Type B pancreatic cell (in vitro differentiated cells): ENCODE measurements around the gene PLEKHH2. TPM values are rescaled to one million over a fixed set of nuclear protein-coding genes. Genes with fewer than 3 reads are reported as not detected.

ENCODE experiments used
- DNase-seq: peaks from one replicate; pipeline ENCODE4 v3.0.0; 2021; ENCODE audit warnings: mixed read lengths; ENCODE audit not compliant: unreplicated experiment; ENCODE audit errors: extremely low spot score
- H3K27ac Mint-ChIP-seq: 2 replicates; pipeline ENCODE4 v1.8.0; 2021; ENCODE audit warnings: mild to moderate bottlenecking, mixed read lengths
- H3K27me3 Mint-ChIP-seq: 2 replicates; pipeline ENCODE4 v1.8.0; 2021; ENCODE audit warnings: mixed read lengths
- H3K36me3 Mint-ChIP-seq: 2 replicates; pipeline ENCODE4 v1.8.0; 2021; ENCODE audit warnings: mixed read lengths
- H3K4me1 Mint-ChIP-seq: one replicate; pipeline ENCODE4 v1.8.0; 2021; ENCODE audit warnings: mixed read lengths; ENCODE audit not compliant: unreplicated experiment
- H3K4me3 Mint-ChIP-seq: 2 replicates; pipeline ENCODE4 v1.8.0; 2021; ENCODE audit warnings: mild to moderate bottlenecking, mixed read lengths
- H3K9me3 Mint-ChIP-seq: 2 replicates; pipeline ENCODE4 v1.8.0; 2021; ENCODE audit warnings: mixed read lengths
- CTCF ChIP-seq: fragments of 200-600 bp; sonication (generic); conservative IDR thresholded peaks from 2 replicates; pipeline ENCODE4 v1.5.0; 2021; ENCODE audit warnings: antibody characterized with exemption, mild to moderate bottlenecking
- total RNA-seq: library from RNA; stranded (reverse); gene quantifications from 2 replicates; pipeline ENCODE4 v1.2.1, GENCODE V29; 2021; ENCODE audit warnings: low replicate concordance

PLEKHH2 gene
- total RNA-seq, 1 donor from 2014 or later = 3.5 TPM

GRCh38 chr2:43737855-43738254 is 100.8 kb downstream of the PLEKHH2 start:
- DNase-seq = no peak
- no peaks in the 10 kb centered on the region for H3K36me3 Mint-ChIP-seq
- no peak overlapping the region for H3K4me3 Mint-ChIP-seq
- peaks cover 4% of the 10 kb centered on the region for H3K27me3 Mint-ChIP-seq
- H3K9me3 Mint-ChIP-seq = no peaks in the 10 kb centered on the region
- no peak overlapping the region for H3K27ac Mint-ChIP-seq
- no peak for TF ChIP-seq CTCF
- H3K4me1 Mint-ChIP-seq = no peaks in the 10 kb centered on the region

GRCh38 chr2:43738257-43738656 is 101.2 kb downstream of the PLEKHH2 start:
- Mint-ChIP-seq H3K4me1 (no peaks in the 10 kb centered on the region), H3K4me3 (no peak overlapping the region), H3K27me3 (peaks cover 4% of the 10 kb centered on the region), H3K27ac (no peak overlapping the region), H3K36me3 (no peaks in the 10 kb centered on the region), H3K9me3 (no peaks in the 10 kb centered on the region)
- DNase-seq = no peak
- TF ChIP-seq CTCF = no peak

- no peaks in the 10 kb centered on the region for H3K4me1 Mint-ChIP-seq
- H3K27ac Mint-ChIP-seq = no peak overlapping the region
- no peak for TF ChIP-seq CTCF
- H3K9me3 Mint-ChIP-seq = no peaks in the 10 kb centered on the region
- H3K27me3 Mint-ChIP-seq = no peaks in the 10 kb centered on the region
- DNase-seq = no peak
- H3K4me3 Mint-ChIP-seq = no peak overlapping the region
- no peaks in the 10 kb centered on the region for H3K36me3 Mint-ChIP-seq
These were observed 106.6 kb downstream of the PLEKHH2 start for GRCh38 chr2:43743706-43744105.

GRCh38 chr2:43745457-43745856 is 108.4 kb downstream of the PLEKHH2 start:
- H3K4me3 Mint-ChIP-seq = no peak overlapping the region
- no peaks in the 10 kb centered on the region for H3K4me1 Mint-ChIP-seq
- no peaks in the 10 kb centered on the region for H3K9me3 Mint-ChIP-seq
- H3K36me3 Mint-ChIP-seq = no peaks in the 10 kb centered on the region
- no peak overlapping the region for H3K27ac Mint-ChIP-seq
- TF ChIP-seq CTCF = no peak
- H3K27me3 Mint-ChIP-seq = no peaks in the 10 kb centered on the region
- DNase-seq = no peak

- no peaks in the 10 kb centered on the region for H3K27me3 Mint-ChIP-seq
- H3K27ac Mint-ChIP-seq = no peak overlapping the region
- no peaks in the 10 kb centered on the region for H3K36me3 Mint-ChIP-seq
- no peak for DNase-seq
- H3K4me3 Mint-ChIP-seq = no peak overlapping the region
- H3K9me3 Mint-ChIP-seq = no peaks in the 10 kb centered on the region
- no peaks in the 10 kb centered on the region for H3K4me1 Mint-ChIP-seq
- no peak for TF ChIP-seq CTCF
These were observed 111.3 kb downstream of the PLEKHH2 start for GRCh38 chr2:43748333-43748732.

GRCh38 chr2:43749583-43749982 is 112.5 kb downstream of the PLEKHH2 start:
- Mint-ChIP-seq H3K27me3 (no peaks in the 10 kb centered on the region), H3K36me3 (no peaks in the 10 kb centered on the region), H3K9me3 (no peaks in the 10 kb centered on the region), H3K27ac (no peak overlapping the region), H3K4me3 (no peak overlapping the region), H3K4me1 (no peaks in the 10 kb centered on the region)
- no peak for TF ChIP-seq CTCF
- no peak for DNase-seq
